Lung (tissue), 12 donors: ENCODE data around the gene UTS2. TPM values are rescaled to one million over a fixed set of nuclear protein-coding genes. Genes with fewer than 3 reads are reported as not detected.

ENCODE experiments used
- ATAC-seq: fragments of 200-7000 bp; cut with Tn5 transposase; one replicate; pipeline ENCODE4 v1.9.1; 2020; ENCODE audit warnings: moderate number of reproducible peaks; ENCODE audit not compliant: insufficient read depth, low FRiP score
- DNase-seq, 3 donors: peaks; one replicate each; pipeline ENCODE4 v3.0.0-alpha.2; 2013 to 2017
- H3K27ac ChIP-seq, 2 donors: one replicate each; pipeline ENCODE4 v1.5.1; 2013; ENCODE audit warnings: mild to moderate bottlenecking in 2 of 2, moderate library complexity in 2 of 2, control low read depth in 1 of 2, inconsistent platforms in 1 of 2, low read depth in 1 of 2, low read length in 1 of 2
- H3K27me3 ChIP-seq, 3 donors: one replicate each; pipeline ENCODE4 v1.5.1; 2013; ENCODE audit warnings: low read length in 2 of 3; ENCODE audit not compliant: control insufficient read depth in 3 of 3, insufficient read depth in 3 of 3
- H3K36me3 ChIP-seq, 4 donors: one replicate each; pipeline ENCODE4 v1.5.1; 2013; ENCODE audit warnings: low read length in 4 of 4, mild to moderate bottlenecking in 1 of 4, moderate library complexity in 1 of 4; ENCODE audit not compliant: control insufficient read depth in 4 of 4, insufficient read depth in 4 of 4
- H3K4me1 ChIP-seq, 5 donors: one replicate each; pipeline ENCODE4 v1.5.1; 2013; ENCODE audit warnings: low read length in 5 of 5, mild to moderate bottlenecking in 2 of 5, moderate library complexity in 1 of 5; ENCODE audit not compliant: control insufficient read depth in 5 of 5, insufficient read depth in 5 of 5
- H3K4me3 ChIP-seq: one replicate; pipeline ENCODE4 v1.5.1; 2013; ENCODE audit warnings: mild to moderate bottlenecking, control low read depth, moderate library complexity
- H3K9ac ChIP-seq, 2 donors: one replicate each; pipeline ENCODE4 v1.5.1; 2013; ENCODE audit warnings: low read length in 2 of 2, control low read depth in 1 of 2; ENCODE audit not compliant: insufficient read depth in 1 of 2
- H3K9me3 ChIP-seq, 4 donors: one replicate each; pipeline ENCODE4 v1.5.1; 2013; ENCODE audit warnings: low read length in 3 of 4, mild to moderate bottlenecking in 1 of 4, moderate library complexity in 1 of 4; ENCODE audit not compliant: control insufficient read depth in 4 of 4, insufficient read depth in 3 of 4
- CTCF ChIP-seq: IDR thresholded peaks from 2 replicates; pipeline ENCODE4 v1.5.1; 2012; ENCODE audit warnings: mild to moderate bottlenecking; ENCODE audit errors: control extremely low read depth, extremely low read depth
- WGBS, 2 donors: extraction: QIAGEN DNeasy Blood & Tissue Kit; methylation state at CpG; one replicate each; pipeline ENCODE4 v1.1.7; 2013; 5-methylcytosine and 5-hydroxymethylcytosine counted together
- polyA plus RNA-seq, 2 donors: library from polyadenylated mRNA; stranded (reverse); fragments of 200-250 nt; gene quantifications; one replicate each; pipeline ENCODE4 v1.2.1, GENCODE V29; 2013
- total RNA-seq, 2 donors: library from RNA; depleted of rRNA in 1 of 2; stranded (reverse); fragments of >200 nt in 1 of 2; gene quantifications; one replicate each; pipeline ENCODE4 v1.2.1, GENCODE V29; 2014 to 2021
- donor health status: control.
- donor health status: control.
- donor health status: Bipolar disorder and iron deficiency.
- donor health status: healthy.
- donor health status: DM: yes; HTN: yes; CAD: no.

The UTS2 gene
- total and polyA plus RNA-seq, 4 donors: 0.82 to 1.8 TPM; not detected in 2

- DNase-seq: no peak
- Histone ChIP-seq H3K9me3 (no peaks in the 10 kb centered on the region), H3K9ac (no peak overlapping the region), H3K27me3 (no peaks in the 10 kb centered on the region), H3K4me1 (no peaks in the 10 kb centered on the region), H3K36me3 (peaks cover 0 to 12% (median 7%) of the 10 kb centered on the region in 4 donors), H3K27ac (no peak overlapping the region), H3K4me3 (no peak overlapping the region)
- 95 to 100% methylated on average over 2 of the region's 2 CpGs for WGBS, 2 donors
- ATAC-seq: no peak
- TF ChIP-seq CTCF: no peak
Observed at GRCh38 chr1:7845761-7846160, 7.1 kb downstream of the UTS2 start.

GRCh38 chr1:7842517-7842916, 10.3 kb downstream of the UTS2 start:
- H3K36me3 ChIP-seq: peaks cover 7 to 34% (median 22%) of the 10 kb centered on the region in 4 donors
- H3K4me3 ChIP-seq: no peak overlapping the region
- no peak for TF ChIP-seq CTCF
- no peak overlapping the region for H3K27ac ChIP-seq
- ATAC-seq: no peak
- no peak for DNase-seq
- no peaks in the 10 kb centered on the region for H3K27me3 ChIP-seq
- H3K9ac ChIP-seq: no peak overlapping the region
- H3K4me1 ChIP-seq: no peaks in the 10 kb centered on the region
- WGBS, 2 donors: 89 to 90% methylated on average over 4 of the region's 4 CpGs
- H3K9me3 ChIP-seq: peaks cover 0 to 10% (median 1%) of the 10 kb centered on the region in 4 donors

GRCh38 chr1:7839526-7839925, 13.3 kb downstream of the UTS2 start:
- Histone ChIP-seq H3K9ac (no peak overlapping the region), H3K4me3 (no peak overlapping the region), H3K27me3 (no peaks in the 10 kb centered on the region), H3K27ac (no peak overlapping the region), H3K36me3 (peaks cover 8 to 46% (median 26%) of the 10 kb centered on the region in 4 donors), H3K9me3 (peaks cover 0 to 10% (median 1%) of the 10 kb centered on the region in 4 donors), H3K4me1 (no peaks in the 10 kb centered on the region)
- TF ChIP-seq CTCF: no peak
- 92 to 95% methylated on average over 3 of the region's 3 CpGs for WGBS, 2 donors
- ATAC-seq: no peak
- DNase-seq: no peak

GRCh38 chr1:7838714-7839113, 14.2 kb downstream of the UTS2 start:
- no peak for ATAC-seq
- no peak overlapping the region for H3K27ac ChIP-seq
- DNase-seq: no peak
- no peak overlapping the region for H3K4me3 ChIP-seq
- no peaks in the 10 kb centered on the region for H3K4me1 ChIP-seq
- WGBS, 2 donors: 97% methylated on average over 2 of the region's 2 CpGs
- H3K9me3 ChIP-seq: peaks cover 0 to 10% (median 1%) of the 10 kb centered on the region in 4 donors
- no peak overlapping the region for H3K9ac ChIP-seq
- no peaks in the 10 kb centered on the region for H3K27me3 ChIP-seq
- H3K36me3 ChIP-seq: peaks cover 8 to 44% (median 27%) of the 10 kb centered on the region in 4 donors
- no peak for TF ChIP-seq CTCF
